ENCODE data around the gene MSRB3.
"Not testable (repeated sequence)": the region's sequence is repeated elsewhere in the genome, so short reads cannot be mapped to it uniquely, and the experiment has no call there.

The MSRB3 gene

DNA sequence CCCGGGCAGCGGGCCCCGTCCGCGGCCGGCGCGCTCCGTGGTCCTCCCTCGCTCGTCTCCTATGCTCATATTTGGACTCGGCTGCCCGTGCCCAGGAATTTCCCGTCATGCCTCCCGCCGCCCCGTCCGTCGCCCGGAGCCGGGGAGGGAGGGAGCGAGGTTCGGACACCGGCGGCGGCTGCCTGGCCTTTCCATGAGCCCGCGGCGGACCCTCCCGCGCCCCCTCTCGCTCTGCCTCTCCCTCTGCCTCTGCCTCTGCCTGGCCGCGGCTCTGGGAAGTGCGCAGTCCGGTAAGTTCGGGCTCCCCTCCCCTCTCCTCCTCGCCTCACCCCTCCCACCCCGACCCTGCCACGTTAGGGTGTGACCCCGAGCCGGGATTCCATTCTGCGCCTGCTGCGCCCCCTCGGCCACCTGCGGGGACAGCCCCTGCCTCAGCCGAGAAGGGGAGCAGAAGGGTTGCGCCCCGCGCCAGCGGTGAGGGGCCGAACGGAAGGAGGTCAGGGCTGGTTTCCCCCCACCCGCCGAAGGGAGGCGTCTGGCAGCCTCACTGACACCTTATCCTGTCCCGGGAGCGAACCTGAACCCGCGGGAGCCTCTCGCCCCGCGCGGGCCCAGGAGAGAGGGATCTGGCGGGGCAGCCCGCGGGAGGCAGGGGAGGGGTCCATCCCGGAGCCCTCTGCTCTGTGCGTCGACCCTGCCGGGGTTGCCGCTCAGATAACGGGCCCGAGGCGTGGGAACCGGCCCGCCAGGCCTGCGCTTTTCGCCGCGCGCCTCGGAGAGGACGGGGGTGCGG lies at the start of gene MSRB3:
MSRB3 (plus strand) TSS at position 108 of the 793 bp plus-strand sequence. CDS start 29,897 bp downstream, outside the sequence.
- no peak for DNase-seq

DNA sequence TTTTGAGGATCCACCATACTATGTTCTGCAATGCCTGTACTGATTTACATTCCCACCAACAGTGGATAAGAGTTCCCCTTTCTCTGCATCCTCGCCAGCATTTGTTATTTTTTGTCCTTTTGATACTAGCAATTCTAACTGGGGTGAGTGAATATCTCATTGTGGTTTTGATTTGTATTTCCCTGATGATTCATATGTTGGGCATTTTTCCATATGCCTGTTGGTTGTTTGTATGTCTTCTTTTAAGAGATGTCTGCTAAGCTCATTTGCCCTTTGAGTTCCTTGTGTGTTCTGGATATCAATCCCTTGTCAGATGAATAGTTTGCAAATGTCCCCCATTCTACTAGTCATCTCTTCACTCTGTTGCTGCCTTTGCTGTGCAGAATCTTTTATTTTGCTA lies 49.0 kb upstream of the MSRB3 start:
- no peak for DNase-seq

DNA sequence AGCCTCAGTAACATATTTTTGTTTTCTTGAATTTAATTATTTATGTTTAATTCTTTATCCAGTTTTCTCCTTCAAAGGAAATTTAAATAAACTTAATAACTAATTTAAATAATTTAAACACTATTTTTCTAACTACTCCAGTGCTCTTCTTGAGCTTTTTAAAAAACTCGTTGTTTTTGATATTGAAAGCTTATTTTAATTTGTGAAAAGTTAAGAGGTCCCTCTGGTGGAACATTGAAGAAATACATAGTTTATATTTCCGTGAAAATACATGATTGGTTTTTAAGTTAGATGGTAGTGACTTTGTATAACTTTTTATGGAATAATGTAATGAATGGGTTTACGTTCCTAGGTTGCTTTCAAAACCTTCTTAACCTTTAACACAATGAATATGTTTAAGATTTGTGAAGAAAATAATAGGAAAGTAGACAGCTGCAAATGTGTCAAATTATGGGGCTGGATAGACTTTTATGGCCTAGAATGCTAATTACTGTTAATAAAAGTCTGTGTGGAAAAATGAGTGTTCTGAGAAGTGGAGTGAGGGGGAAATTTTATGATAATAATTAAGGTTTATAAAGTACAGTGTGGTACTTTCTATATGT lies 45.9 kb upstream of the MSRB3 start:
- DNase-seq: no peak

DNA sequence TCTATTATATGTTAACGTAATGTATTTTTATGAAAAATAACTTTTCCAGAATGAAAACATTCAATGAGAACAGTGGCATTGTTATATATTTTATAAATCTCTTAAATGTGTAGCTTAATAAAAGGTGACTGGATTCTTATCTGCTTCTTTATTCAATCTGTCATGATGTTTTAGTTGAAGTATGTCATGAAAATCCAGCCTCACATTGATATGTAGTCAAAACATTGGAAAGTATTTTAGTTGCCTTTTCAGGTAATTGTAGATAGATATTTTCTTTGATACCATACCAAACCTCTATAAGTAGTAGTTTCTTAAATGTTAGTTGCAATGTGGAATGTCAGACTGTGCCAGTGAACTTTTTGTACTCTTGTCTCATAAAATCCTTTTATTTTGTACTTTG lies 41.3 kb upstream of the MSRB3 start:
- DNase-seq: no peak

DNA sequence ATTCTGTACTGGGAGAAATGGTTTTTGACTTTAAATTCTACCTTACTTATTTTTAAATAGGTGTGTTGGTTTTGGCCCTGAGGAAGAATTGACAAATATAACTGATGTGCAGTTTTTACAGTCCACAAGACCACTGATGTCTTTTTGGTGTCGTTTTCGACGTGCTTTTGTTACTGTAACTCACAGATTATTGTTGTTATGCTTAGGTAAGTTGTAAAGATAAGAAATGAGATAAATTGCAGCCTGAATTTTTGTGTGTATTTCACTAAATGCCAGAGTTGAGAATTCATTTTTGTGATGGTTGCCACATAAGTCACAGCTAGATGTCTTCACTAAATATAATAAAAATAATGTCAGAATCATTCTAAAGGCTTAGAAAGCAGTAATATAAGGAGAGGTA lies 39.9 kb upstream of the MSRB3 start:
- no peak for DNase-seq

DNA sequence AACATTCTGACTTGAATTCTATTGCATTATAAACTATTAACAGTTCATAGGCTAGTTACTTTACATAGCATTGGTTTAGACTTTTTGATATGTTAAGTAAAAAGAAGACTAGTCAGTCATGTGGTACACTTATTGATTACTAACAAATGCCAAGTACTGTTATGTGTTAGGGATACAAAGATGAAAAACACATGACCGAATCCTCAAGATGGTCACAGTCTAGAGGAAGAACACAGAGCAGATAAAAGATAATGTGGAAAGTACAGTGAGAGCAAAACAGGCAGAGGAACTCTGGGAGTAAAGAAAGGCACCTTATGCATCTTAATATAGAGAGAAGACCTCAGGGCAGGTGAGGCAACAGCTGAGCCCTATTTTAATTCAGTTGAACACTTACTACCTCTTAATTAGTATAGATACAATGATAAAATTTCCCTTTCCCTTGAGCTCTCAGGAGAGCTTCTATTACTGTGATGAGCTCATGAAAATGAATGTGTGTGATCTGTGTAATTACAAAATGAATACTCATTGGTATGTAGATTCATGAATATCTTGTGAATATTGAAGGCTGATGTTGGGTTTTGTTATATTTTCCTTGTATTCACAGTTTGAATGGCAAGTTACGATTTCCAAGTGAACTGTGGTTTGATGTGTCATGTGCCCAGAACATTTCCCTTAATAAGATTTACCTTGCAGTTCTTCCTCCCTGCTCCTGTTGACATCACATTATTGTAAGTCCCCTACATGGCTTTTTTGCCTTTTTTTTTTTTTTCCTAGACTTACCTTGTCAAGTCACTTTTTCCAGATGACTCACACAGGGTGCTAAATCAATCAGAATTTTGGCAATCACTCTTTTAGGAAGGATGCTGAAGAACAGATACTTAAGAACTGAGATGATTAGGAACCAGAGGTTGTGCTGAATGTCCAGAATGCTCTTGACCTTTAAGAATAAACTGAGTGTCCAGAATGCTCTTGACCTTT lies 29.5 kb upstream of the MSRB3 start:
- no peak for DNase-seq

DNA sequence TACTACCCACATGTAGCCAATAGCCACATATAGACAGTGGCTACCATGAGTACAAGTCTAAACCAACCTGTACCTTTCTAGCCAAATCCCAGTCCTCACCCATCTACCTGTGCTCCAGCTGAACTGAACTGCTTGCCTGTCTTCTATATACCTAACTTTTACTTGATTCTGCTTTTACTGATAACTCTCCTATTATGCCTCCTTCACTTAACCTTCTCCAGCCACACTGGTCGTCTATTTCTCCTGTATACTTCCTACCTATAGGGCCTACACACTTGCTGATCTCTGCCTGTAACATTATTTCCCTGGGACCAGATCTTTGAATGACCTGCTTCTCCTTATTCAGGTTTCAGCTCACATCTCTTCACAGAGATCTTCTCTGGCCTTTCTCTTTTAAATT lies 26.0 kb upstream of the MSRB3 start:
- DNase-seq: no peak

DNA sequence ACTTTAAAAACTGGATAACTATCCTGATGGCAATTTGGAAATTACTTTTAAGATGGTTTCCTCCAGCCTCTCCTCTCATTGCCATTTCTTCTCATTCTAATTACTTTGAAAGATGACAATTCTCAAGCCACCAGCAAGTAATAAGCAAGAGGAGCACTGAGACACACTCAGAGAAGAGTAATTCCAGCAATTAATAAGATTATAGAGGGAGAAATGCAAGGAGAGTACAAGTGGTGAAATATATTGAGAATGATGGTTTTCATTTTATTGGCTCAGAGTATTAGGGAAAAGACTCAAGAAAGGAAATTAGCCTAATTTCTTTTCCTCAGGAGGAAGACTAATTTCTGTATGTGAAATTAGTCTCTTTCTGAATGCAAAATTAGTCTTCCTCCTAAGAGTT lies 20.5 kb upstream of the MSRB3 start:
- DNase-seq: no peak

DNA sequence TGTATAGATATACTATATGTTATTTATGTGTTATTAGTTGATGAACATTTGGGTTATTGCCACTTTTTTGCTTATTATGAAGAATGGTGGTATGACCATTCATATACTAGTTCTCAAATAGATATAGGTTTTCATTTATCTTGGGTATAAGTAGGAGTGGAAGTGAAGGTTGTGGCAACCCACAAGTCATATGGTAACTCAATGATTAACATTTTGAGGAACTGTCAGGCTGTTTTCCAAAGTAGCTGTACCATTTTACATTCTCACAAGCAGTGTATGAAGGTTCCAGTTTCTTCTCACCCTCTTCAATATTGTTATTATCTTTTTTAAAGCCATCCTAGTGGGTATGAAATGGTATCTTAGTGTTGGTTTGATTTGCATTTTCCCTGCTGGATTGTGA lies 19.0 kb upstream of the MSRB3 start:
- no peak for DNase-seq

DNA sequence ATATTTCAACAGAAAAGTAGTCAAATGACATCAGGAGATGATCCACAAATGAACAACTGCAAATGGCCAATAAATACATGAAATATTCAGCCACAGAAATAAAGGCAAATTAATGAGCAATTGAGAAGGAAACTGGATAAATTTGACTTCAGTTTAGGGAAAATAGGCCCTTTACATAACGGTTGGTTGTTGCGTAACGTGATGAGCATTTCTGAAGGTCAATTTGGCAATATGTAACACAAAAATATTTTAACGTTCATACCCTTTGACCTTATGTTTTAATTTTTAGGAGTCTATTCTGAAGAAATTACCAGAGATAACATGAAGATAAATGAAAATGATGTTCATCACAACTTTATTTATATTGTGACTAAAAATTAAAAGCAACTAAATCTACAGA lies 14.7 kb upstream of the MSRB3 start:
- DNase-seq: no peak

DNA sequence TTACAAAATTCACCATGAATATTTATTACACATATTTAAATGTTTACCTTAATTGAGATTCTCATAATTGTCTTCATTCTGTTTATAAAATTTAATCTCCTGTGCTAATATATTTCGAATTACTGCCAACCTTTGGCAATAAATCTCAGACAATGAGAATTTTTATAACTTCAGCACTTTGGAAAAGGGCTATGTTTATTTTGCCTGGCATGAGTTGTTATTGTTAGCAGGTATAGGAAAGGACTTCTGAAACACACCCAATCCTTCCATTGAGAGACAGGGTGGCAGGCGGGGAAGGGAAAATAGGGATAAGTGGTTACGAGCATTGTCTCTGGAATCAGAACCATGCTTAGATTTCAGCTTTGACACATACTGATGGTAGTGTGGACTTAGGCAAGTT lies 12.1 kb upstream of the MSRB3 start:
- no peak for DNase-seq

DNA sequence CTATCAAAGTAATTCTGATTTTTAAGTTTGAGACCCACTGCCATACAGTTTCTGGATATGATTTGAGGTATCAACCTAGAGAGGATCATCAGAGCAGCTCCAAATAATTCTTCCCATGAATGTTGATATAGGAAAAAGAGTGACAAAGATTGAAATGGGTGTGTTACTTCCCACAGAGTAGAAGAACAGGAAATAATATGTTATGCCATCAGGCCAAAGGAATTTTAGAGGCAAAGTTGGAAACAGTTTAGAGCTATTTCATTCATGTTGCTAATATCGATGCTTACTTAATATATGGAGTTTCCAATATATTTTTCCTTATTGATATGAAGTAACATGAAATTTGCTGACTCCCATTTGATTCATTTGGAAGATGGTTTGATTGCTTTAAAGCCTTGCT lies 8.9 kb upstream of the MSRB3 start:
- DNase-seq: no peak

DNA sequence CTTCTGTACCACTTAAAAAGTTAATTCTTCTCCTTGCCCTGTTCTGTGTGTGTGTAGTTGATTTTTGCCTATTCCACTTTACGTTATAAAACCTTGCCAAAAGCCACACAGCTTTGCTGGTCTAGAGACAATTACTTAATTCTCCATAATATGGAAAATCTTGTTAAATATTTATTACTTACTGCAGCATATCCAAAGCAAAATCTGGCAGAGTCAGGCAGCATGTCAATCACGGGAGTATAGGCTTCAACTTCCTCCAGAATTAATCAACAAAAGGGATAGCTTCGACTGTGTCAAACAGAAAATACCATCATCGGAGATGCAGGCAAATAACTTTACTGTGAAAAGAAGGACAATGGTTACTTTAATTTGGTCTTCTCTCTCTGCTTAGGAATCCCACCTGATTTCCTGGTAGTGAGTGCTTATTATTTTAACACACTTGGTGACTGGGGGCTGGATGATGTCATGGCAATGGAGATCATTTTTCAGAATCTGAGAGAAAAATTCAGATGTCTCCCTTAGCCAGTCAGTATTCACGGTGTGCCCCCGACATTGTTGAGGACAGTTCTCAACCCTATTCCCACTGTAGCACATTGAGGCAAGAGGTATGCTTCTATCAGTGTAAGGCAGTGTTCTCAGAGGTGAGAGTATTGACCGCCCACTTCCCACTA lies 3.7 kb upstream of the MSRB3 start:
- DNase-seq: no peak

DNA sequence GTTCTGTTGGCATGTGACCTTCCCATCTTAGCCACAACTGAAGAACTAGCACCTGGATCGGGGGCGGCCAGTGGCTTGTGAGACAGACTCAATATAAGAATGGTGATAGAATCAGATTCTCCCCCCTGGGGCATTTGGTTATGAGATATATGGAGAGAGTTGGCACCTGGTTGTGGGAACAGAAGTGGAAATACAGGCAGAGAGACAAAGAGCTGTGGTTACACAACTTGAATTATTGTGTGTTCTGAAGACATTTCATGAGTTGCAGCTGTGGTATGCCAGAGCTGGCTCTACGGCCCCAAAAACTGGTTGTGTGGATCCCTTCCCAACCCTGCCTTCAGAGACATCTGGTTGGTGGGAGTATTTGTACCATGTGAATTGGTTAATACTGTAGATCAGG lies 2.9 kb upstream of the MSRB3 start:
- DNase-seq: no peak

DNA sequence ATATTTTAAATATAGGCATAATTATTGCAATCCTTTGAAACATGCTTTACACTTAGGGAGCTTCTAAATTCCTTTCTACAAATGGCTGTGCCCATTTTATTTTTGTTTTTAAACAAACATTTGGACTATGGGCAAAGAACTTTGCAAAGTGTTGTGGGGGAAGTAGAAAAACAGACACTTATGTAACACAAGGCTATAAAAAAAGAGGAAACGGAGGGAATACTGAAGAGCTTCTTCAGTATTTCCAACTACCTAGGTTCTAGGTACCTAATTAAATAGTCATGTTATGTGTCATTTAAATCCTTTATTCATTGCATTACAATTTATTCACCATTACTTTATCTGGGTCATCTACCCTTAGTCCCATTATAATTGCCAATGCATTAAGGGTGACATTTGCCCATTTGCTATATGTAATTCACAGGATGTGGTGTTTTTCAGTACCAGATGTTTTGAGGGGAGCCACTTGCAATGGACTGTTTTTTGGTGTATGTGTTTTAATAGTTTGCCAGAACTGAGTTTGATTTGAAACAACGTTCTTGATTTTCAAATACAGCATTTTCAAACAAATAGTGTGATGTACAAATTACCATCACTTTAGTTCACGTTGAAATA lies 1.5 kb upstream of the MSRB3 start:
- DNase-seq: no peak

DNA sequence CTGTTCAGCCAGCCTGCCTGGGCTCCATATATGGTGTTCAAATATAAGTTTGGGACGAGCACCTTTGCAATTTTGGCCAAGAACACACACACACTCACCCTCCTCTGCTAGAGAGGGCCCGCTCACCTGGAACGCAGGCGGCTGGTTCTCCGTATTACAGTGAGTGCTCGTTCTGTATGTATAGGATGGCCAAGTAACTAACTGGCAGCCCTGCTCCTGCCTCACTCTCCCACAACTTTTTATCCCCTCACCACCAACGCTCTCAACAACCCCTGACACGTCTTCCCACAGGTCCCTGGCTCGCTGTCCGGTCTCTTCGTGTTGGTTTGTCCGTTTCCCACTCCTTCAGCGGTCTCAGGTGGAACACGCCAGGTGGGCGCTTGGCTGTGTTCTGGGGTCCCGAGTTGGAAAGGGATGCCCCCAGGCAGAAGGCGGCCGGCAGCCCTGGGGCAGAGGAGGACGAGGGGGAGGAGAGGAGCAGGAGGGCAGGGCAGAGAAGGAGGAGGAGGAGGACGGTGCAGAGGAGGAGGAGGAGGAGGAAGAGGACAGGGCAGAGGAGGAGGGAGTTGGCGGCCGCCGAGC lies 398 bp upstream of the MSRB3 start:
- DNase-seq: no peak

DNA sequence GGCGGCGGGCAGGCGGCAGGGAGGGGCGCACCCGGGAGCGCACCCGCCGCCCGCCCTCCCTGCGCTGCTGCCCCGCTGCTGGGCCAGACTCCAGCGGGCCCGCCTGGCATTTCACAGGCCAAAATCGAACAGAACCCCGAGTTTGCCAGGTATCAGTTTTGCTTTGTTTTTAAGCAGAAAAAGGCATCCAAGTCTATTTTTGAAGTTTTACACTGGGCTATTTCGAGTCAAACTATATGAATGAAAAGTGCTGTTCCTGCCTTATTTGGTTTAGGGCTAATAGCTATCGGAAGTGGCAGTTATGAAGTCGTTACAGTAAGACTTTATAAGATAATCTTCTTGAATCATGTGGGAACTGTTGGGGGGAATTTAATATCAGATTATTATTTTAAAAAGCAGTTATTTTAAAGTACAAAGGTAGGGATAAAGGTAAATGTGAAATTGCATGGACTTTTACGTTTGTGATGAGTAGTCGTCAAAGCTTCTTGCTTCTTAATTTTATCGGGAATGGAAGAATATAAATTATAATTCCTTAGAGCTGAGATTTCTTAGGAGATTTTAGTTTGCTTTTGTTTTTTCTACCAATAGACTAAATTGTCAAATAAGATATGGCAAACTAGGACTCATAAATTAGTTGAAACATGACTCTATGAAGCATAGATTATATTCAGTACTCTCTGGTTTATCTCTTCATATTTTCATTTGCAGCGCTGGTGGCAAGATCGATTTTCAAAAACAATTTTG lies 1.1 kb downstream of the MSRB3 start:
- no peak for DNase-seq

DNA sequence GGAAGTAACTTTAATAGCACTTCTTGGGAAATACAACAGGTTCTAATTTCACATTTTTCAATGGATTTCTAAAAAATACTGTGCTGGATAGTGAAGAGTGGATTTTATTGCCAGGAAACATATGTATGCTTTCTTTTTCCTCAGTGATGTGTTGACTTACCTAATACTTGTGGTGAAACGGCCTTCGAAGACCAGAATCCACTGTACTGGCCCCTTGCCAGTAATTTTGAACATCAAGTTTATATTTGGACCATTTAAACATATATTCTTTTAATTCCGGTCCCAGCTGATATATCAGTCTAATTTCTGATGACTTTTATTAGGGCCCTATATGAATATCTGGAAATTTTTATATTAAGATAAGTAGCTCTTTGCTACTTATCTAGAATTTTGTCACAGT lies 1.8 kb downstream of the MSRB3 start:
- no peak for DNase-seq

DNA sequence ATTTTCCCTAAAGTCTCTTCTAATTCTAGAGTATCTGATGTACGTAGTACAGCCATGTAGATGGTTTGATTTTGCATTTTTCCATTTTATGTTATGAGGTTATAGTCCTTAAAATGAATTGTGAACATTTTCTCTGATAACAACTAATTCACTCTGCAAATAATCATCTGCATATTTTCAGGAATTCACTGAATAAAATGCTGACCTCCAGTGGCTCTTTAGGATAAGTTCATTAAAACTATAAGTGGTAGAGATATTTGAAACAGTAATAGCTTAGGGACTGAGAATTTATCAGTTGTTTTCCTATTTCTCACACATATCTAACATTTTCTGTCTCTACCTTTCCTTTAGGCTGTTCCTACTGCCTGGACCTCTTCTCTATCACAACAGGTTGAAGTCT lies 4.4 kb downstream of the MSRB3 start:
- no peak for DNase-seq

DNA sequence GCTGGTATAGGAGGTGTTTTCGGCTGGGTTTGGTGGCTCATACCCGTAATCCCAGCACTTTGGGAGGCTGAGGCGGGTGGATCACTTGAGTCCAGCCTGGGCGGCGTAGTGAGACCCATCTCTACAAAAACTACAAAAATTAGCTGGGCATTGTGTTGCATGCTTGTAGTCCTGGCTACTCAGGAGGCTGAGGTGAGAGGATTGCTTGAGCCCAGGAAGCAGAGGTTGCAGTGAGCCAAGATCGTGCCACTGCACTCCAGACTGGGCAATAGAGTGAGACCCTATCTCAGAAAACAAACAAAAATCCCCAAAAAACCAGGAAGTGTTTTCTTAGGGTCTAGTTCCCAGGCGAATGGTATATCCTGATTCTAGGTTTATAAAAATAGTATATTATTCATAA lies 7.0 kb downstream of the MSRB3 start:
- not testable (repeated sequence) for DNase-seq

DNA sequence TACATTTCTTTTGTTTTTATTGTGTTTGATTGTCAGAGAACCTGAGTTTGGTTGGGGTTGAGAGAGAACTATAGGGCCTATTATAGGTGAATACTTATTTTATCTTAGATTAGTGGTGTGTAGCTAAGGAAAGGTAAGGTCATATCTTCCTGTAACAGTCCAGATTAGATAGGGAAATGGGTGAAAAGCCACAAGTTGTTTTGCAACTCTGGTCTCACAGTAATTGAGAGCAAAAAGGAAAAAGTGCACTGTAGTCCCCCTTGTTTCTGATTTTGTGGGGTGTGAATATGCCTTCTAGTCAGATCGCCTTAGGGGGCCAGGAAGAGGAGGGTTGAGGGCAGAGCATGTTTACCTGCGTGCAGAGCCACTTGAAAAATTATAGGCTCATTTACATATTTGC lies 8.9 kb downstream of the MSRB3 start:
- no peak for DNase-seq

DNA sequence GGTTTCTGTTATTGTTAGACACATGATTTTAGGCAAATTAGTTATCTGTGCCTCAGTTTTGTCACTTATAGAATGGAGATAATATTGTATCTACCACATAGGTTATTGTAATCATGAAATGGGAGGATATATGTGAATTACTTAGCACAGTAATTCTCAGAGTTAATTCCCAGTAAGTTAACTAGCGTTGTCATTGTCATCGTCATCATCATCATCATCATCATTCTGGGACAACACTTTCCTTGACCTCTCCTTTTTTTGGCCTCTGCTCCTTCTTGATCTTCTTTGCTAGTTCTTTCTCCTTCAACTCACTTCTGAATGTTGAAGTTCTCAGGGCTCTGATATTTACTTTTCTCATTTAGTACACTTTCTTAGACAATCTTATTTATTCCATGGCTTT lies 13.8 kb downstream of the MSRB3 start:
- no peak for DNase-seq
